GM10248 (cell line): Measurements from ENCODE around the gene SLC27A6.

Experiments used
- CTCF ChIA-PET: fragments of 300-600 bp; sonication (Branson Sonifier 250); formaldehyde crosslinking; extraction: SDS; loops from one replicate; lab custom pipeline; 2021; ENCODE audit warnings: antibody characterized with exemption; lab: Yijun Ruan, JAX
- POLR2A ChIA-PET: fragments of 350-650 bp; sonication (Branson Sonifier 250); formaldehyde crosslinking; extraction: SDS; loops from one replicate; lab custom pipeline; 2020; ENCODE audit warnings: antibody characterized with exemption; lab: Yijun Ruan, JAX
- DNase-seq: peaks from one replicate; pipeline ENCODE4 v3.0.0; 2012; ENCODE audit errors: extremely low spot score
- TF ChIP-seq, protein P1 (sequence below): IDR thresholded peaks from 2 replicates; pipeline ENCODE4 v1.5.1; 2012; ENCODE audit warnings: mild to moderate bottlenecking, low read depth; ENCODE audit errors: extremely low read depth, missing control alignments, control extremely low read depth

Gene SLC27A6

DNA sequence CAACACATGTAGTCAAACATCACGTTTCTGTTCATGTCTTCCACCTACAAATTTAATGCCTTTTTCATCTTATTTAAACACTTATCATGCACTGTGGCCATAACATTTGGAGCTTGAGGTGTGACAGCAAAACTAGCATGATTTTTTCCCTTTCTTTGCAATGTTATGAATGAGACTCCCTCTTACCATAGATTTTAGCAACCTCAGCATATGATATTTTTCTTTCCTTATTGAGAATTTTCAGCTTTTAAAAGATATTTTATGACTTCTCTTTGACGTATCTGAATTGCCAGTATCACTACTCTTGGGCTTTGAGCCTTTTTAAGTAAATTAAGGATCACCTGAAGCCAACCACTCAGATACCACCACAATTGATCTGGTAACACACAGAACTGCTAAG lies 96.6 kb downstream of the SLC27A6 start:
- TF ChIP-seq, protein P1, sequence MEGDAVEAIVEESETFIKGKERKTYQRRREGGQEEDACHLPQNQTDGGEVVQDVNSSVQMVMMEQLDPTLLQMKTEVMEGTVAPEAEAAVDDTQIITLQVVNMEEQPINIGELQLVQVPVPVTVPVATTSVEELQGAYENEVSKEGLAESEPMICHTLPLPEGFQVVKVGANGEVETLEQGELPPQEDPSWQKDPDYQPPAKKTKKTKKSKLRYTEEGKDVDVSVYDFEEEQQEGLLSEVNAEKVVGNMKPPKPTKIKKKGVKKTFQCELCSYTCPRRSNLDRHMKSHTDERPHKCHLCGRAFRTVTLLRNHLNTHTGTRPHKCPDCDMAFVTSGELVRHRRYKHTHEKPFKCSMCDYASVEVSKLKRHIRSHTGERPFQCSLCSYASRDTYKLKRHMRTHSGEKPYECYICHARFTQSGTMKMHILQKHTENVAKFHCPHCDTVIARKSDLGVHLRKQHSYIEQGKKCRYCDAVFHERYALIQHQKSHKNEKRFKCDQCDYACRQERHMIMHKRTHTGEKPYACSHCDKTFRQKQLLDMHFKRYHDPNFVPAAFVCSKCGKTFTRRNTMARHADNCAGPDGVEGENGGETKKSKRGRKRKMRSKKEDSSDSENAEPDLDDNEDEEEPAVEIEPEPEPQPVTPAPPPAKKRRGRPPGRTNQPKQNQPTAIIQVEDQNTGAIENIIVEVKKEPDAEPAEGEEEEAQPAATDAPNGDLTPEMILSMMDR, result no peak

DNA sequence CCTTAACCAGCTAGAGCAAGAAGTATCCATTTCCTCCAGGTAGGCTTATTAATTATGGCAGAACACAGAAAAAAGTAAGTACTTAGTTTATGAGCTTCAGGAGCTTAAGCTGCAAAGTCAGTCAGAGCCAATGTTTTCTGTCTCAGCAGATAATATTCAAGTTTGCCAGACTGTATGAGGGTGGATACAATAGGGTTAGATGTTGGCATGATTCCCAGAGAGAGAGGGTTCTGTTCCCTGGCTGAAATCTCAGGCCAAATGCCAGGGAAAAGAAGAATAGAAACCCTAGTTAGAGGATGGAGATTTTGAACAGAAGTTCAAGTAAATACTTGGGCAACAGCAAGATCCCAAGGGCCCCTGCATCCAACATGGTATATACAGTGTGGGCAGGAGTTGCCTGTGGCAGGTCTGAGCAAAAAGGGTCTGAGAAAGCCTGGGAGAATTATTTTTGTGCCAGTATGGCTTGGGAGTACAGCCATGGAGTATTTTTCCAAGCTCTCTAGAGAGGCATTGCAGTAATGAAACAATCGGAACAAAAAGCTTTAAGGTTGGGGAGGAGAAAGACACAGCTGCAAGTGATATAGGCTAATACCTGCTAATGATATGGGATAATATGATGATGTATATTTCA lies 98.3 kb downstream of the SLC27A6 start:
- ChIA-PET POLR2A (no interaction called here), CTCF (no interaction called here)
- TF ChIP-seq, protein P1, result no peak
- DNase-seq, result no peak

More for the DNA sequence above, 96.6 kb downstream of the SLC27A6 start:
- no peak for DNase-seq
- ChIA-PET CTCF (interaction anchor here (1.4 kb wide), 1 partner anchor 11 kb away, joined by 3 read pairs; no protein-coding TSS in a partner anchor), POLR2A (no interaction called here)

DNA sequence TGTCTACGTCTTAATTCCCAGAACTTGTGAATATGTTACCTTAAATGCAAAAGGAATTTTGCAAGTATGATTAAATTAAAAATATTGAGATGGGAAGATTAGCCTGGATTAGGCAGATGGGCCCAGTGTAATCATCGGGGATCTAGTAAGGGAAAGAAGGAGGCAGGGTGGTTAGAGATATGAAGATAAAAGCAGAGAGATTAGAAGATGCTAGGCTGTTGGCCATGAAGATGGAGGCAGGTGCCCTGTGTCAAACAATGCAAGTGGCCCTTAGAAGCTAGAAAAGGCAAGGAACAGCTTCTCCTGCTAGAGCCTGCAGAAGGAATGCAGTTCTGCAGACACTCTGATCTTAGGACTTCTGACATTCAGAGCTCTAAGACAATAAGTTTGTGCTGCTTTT lies 100.4 kb downstream of the SLC27A6 start:
- POLR2A ChIA-PET, result no interaction called here
- CTCF ChIA-PET, result no interaction called here
- DNase-seq, result no peak
- TF ChIP-seq, protein P1, result no peak

GRCh38 chr5:129067745-129068144 lies 102.5 kb downstream of the SLC27A6 start:
- ChIA-PET POLR2A (no interaction called here), CTCF (interaction anchor here (1.4 to 1.6 kb wide), 2 partner anchors 26 to 76 kb away, joined by 3 read pairs; partner anchors contain the start of gene ISOC1)
- DNase-seq, result no peak
- TF ChIP-seq, protein P1, result no peak

- CTCF ChIA-PET, result interaction anchor here (1.4 kb wide), 1 partner anchor 74 kb away, joined by 3 read pairs; no protein-coding TSS in a partner anchor
- no peak for DNase-seq
- POLR2A ChIA-PET, result no interaction called here
- TF ChIP-seq, protein P1, result no peak
These were observed 104.0 kb downstream of the SLC27A6 start for GRCh38 chr5:129069292-129069691.

GRCh38 chr5:129073111-129073510 lies 107.8 kb downstream of the SLC27A6 start:
- no peak for DNase-seq
- CTCF ChIA-PET, result interaction anchor here (1.2 kb wide), 1 partner anchor 13 kb away, joined by 3 read pairs; no protein-coding TSS in a partner anchor
- POLR2A ChIA-PET, result no interaction called here
- TF ChIP-seq, protein P1, result no peak
